GM21423 (cell line): ENCODE measurements around the gene PELI3.
"Not testable (repeated sequence)": the region's sequence is repeated elsewhere in the genome, so short reads cannot be mapped to it uniquely, and the experiment has no call there.

Source experiments
- ATAC-seq: cut with Tn5 transposase; IDR thresholded peaks from one replicate; pipeline ENCODE4 v1.9.1; 2021; ENCODE audit warnings: mild to moderate bottlenecking, moderate library complexity; ENCODE audit not compliant: unreplicated experiment

The PELI3 gene

GRCh38 chr11:66447012-66447411 is 19.7 kb upstream of the PELI3 start:
- ATAC-seq = no peak

DNA sequence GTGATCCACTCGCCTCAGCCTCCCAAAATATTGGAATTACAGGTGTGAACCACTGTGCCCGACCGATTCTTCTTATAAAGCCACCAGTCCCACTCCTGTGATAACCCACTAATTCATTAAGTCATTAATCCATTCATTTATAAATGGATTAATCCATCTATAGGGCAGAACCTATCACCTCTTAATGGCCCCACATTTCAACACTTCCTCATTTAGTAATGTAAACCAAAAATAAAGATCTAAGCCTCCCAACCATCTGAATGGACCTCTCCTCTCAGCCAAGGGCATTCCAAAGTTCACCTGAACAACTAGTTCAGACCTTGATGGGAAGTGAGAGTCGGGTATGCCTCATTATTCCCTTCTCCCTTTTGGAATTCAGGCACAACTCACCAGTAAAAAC is 18.2 kb upstream of the PELI3 start:
- ATAC-seq = no peak

GRCh38 chr11:66450560-66450959 is 16.1 kb upstream of the PELI3 start:
- no peak for ATAC-seq

DNA sequence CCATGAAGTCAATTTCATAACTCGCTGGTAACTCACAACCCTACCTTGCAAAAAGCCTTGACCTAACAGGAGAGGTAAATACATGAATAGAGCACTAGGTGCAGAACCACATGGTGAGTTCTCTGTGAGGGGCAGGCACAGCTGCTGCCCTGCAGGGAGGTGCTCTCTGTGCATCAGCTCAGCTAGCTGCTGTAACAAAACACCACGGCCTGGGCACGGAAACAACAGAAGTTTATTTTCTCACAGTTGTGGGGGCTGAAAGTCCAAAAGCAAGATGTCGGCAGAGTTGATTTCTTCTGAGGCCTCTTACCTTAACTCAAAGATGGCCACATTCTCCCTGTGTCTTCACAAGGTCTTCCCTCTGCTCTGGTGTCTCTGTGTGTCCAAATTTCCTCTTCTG is 15.0 kb upstream of the PELI3 start:
- ATAC-seq = no peak

GRCh38 chr11:66454247-66454646 is 12.5 kb upstream of the PELI3 start:
- ATAC-seq = no peak

DNA sequence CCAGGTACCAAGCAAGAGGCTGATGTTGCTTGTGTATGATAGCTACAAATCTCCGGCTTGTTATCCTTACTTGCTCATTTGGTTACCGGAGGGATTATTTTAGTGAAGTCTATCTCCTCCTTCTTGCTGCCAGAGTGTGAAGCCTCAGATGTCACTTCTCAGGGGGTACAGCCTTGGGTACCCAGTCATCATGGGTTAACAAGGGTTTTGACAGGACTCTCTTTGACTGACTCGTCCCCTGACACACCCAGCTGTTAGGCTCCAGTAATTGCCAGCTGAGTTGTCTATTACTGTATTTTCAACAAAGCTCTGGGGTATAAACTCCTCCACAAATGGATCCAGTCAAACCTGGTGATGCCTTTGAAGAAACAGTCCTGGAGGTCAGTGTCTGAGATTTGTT is 11.9 kb upstream of the PELI3 start:
- ATAC-seq = no peak

GRCh38 chr11:66457826-66458225 is 8.9 kb upstream of the PELI3 start:
- ATAC-seq = no peak

- ATAC-seq = peak; percentile 64
Measured at GRCh38 chr11:66459138-66459778, 7.4 kb upstream of the PELI3 start.

- no peak for ATAC-seq
Measured at GRCh38 chr11:66462010-66462409, 4.7 kb upstream of the PELI3 start.

GRCh38 chr11:66462911-66463310 is 3.8 kb upstream of the PELI3 start:
- no peak for ATAC-seq

DNA sequence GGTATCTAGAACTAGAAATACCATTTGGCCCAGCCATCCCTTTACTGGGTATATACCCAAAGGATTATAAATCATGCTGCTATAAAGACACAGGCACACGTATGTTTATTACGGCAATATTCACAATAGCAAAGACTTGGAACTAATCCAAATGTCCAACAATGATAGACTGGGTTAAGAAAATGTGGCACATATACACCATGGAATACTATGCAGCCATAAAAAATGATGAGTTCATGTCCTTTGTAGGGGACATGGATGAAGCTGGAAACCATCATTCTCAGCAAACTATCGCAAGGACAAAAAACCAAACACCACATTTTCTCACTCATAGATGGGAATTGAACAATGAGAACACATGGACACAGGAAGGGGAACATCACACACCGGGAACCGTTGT is 2.6 kb upstream of the PELI3 start:
- not testable (repeated sequence) for ATAC-seq

GRCh38 chr11:66464916-66465315 is 1.8 kb upstream of the PELI3 start:
- ATAC-seq = no peak

DNA sequence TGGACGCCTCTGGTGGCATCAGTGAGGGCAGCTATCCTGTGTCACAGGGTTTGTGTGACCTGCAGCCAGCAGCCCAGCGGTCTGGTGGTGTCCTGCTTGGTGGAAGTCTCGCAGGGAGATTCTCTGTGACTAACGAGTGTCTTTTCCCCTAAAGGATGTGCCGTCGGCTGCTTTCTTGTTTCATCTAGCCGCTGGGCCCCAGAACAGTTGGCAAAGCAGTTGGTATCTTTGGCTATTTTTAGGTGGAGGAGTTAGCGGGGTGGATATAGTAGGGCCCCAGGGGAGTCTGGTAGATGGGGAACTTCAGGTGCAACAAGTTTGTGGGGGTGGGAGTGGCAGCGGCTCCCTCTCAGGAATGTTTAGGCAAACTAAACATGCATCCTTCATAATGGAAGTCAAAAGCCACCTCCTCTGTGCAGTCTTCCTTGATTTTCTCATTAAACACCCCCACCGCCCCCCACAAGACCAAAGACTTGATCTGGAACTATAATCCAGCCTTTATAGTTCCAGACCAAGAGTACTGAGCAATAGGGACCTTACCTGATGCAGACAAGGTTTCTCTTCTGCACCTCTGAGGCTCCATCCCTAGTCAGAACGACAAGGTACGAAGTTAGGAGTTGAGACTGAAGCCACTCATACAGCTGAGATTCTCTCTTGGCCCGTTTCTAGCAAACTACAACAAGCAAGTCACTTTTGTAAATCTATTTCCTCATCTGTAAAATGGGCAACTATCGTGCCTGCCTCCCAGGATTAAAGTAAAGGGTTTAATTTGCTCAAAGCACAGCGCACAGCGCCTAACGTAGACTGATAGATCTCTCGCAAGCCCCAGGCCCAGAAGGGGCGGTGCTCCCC is 1.1 kb upstream of the PELI3 start:
- no peak for ATAC-seq

DNA sequence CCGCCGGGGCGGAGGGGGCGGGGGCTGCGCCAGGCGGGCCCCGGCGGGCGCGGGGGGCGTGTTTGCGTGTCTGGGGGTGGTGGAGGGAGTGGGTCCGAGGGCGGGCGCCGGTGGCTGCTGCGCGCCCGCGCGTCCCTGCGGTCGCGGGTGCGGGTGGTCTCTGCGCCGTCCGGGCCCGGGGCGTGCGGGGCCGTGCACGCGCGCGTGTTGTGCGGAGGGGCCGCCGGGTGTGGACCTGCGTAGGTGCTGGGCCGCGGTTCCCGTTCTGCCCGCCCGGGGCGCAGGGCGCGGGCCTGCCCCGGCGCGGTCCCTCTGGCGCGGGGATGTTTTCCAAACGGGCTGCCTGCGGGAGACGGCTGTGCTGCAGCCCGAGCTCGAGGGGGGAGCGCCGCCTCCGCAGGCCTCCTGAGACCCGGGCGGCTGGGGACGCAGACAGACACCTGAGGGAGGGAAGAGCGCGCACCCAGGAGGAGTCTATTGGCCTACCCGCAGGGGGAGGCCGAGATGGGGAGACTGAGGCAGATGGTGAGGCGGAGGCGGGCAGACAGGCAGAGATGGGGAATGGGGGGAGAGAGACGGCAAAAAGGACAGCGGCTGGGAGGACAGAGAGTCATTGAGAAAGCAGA is 442 bp downstream of the PELI3 start:
- peak; percentile 29 for ATAC-seq

DNA sequence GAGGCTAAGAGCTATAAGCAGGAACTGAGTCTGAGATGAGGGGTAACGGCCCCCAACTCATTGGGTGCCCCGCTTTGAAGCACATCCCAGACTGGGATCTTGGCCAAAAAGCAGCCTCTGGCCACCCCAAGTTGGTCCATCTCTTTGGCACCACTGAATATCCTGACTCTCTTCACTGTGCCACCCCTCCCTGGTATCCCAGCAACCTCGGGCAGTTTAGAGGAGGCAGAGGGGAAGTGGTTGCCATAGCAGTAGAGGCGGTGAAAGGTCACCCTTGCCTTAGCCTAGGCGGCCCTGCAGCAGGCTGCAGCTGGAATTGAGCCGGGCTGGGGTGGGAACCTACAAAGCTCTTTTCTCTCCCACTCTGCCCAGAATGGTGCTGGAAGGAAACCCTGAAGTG is 1.1 kb downstream of the PELI3 start:
- no peak for ATAC-seq

- ATAC-seq = no peak
Measured at GRCh38 chr11:66468691-66469090, 2.0 kb downstream of the PELI3 start.

DNA sequence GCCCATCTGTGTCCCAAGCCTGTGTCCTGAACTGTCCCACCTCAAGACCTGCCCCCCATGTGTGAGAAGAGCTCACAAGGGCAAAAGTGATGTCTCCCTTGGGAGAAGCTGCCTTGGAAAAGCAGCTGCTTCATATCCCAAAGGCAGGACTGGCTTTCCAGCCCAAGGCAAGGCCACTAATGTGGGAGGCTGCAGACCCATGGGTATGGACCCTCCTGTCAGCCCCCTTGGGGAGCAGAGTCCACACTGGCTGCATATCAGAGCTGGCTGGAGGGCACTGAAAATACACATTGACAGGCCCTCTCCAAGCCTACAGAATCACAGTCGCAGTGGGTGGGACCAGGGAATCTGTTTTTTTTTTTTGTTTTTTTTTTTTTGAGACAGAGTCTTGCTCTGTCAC is 2.7 kb downstream of the PELI3 start:
- ATAC-seq = no peak

GRCh38 chr11:66470015-66470414 is 3.3 kb downstream of the PELI3 start:
- ATAC-seq = no peak

DNA sequence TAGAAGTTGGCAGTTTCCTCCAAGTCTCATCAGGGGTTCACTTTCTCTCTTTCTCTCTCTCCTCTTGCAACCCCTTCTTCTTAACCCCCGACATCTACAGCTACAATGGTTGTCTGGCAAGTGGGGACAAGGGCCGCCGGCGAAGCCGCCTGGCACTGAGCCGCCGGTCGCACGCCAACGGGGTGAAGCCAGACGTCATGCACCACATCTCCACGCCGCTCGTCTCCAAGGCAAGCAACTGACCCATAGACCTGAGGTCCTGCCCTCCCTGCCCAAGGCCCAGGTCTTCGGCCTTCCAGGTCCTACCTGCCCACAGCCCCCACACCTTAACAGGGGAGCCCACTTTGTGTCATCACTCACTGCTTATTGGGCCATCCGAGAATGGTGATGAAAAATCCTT is 4.4 kb downstream of the PELI3 start:
- ATAC-seq = no peak

GRCh38 chr11:66472054-66472453 is 5.3 kb downstream of the PELI3 start:
- no peak for ATAC-seq

GRCh38 chr11:66473167-66473566 is 6.5 kb downstream of the PELI3 start:
- ATAC-seq = no peak
